ENCODE data around the gene MAT2A.

DNA sequence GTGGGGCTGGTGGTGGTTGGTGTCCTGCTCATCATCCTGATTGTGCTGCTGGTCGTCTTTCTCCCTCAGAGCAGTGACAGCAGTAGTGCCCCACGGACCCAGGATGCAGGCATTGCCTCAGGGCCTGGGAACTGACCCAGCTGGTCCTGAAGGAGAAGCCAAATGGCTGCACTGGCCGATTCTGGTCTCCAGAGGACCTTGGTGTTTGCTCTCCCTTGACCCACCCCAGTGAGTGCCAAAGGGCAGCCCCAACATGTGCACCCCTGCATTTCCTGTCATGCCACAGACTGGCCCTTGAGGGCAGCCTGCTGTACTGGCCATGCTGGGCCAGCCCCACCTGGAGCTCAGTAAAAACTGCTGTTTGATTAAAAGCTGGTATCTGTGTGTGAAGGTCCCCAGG, 54.1 kb downstream of the MAT2A start:
- TF ChIP-seq CTCF (IDR thresholded peaks at IDR 0.05; ENCODE audit: control extremely low read depth in 1 of 3, insufficient read depth in 1 of 3, low read depth in 1 of 3, low read length in 3 of 3), result no peak
- TF ChIP-seq, protein P1, sequence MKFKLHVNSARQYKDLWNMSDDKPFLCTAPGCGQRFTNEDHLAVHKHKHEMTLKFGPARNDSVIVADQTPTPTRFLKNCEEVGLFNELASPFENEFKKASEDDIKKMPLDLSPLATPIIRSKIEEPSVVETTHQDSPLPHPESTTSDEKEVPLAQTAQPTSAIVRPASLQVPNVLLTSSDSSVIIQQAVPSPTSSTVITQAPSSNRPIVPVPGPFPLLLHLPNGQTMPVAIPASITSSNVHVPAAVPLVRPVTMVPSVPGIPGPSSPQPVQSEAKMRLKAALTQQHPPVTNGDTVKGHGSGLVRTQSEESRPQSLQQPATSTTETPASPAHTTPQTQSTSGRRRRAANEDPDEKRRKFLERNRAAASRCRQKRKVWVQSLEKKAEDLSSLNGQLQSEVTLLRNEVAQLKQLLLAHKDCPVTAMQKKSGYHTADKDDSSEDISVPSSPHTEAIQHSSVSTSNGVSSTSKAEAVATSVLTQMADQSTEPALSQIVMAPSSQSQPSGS (IDR thresholded peaks at IDR 0.05; ENCODE audit: low read length), result no peak
- TF ChIP-seq RNF2 (IDR thresholded peaks at IDR 0.05; ENCODE audit: borderline replicate concordance, low read depth, low read length, missing control alignments, poor library complexity, severe bottlenecking), result no peak
- no peak for TF ChIP-seq POLR2A (IDR thresholded peaks at IDR 0.05; ENCODE audit: control extremely low read depth in 1 of 2, low read depth in 2 of 2, low read length in 2 of 2)
- TF ChIP-seq ATF3 (IDR thresholded peaks at IDR 0.05; ENCODE audit: insufficient read depth, low read depth, low read length), result no peak
- TF ChIP-seq RFX5 (IDR thresholded peaks at IDR 0.05; ENCODE audit: borderline replicate concordance, low read depth, low read length), result no peak
- no peak for TF ChIP-seq JUND (IDR thresholded peaks at IDR 0.05; ENCODE audit: low read length)
- TF ChIP-seq SIN3A (conservative IDR thresholded peaks at IDR 0.05 in 1 of 2, IDR thresholded peaks at IDR 0.05 in 1 of 2; ENCODE audit: low read depth in 1 of 2, low read length in 2 of 2), result no peak
- TF ChIP-seq EP300 (IDR thresholded peaks at IDR 0.05; ENCODE audit: borderline replicate concordance in 1 of 2, low read depth in 2 of 2, low read length in 2 of 2), result no peak
- no peak for TF ChIP-seq KDM1A (IDR thresholded peaks at IDR 0.05; ENCODE audit: borderline replicate concordance, low read length)
- TF ChIP-seq CREB1 (IDR thresholded peaks at IDR 0.05), result no peak
- TF ChIP-seq SAP30 (IDR thresholded peaks at IDR 0.05; ENCODE audit: insufficient read depth, insufficient replicate concordance, low read length), result no peak

All from H1 (cell line).